ENCODE measurements around the gene ARL6IP5.

- TF ChIP-seq CTCF (conservative IDR thresholded peaks at IDR 0.05 in 1 of 2, IDR thresholded peaks at IDR 0.05 in 1 of 2; ENCODE audit: extremely low read depth in 1 of 2, insufficient read depth in 1 of 2, low read depth in 1 of 2, low read length in 2 of 2), result no peak
- TF ChIP-seq EZH2 (IDR thresholded peaks at IDR 0.05; ENCODE audit: borderline replicate concordance, low read length), result no peak
Observed at GRCh38 chr3:69080233-69080920, 4.4 kb upstream of the ARL6IP5 start, which contains the start of gene UBA3.
